Spinal cord (tissue), 10 donors: ENCODE measurements around the gene NACA. TPM values are rescaled to one million over a fixed set of nuclear protein-coding genes. Genes with fewer than 3 reads are reported as not detected.
"Not testable (repeated sequence)": the region's sequence is repeated elsewhere in the genome, so short reads cannot be mapped to it uniquely, and the experiment has no call there.

Experiments
- DNase-seq, 6 donors: peaks; one replicate each; pipeline versions ENCODE4 v3.0.0 to v3.0.0-alpha.2; 2013 to 2015; ENCODE audit warnings: low spot score in 6 of 6, low read depth in 4 of 6
- H3K27ac ChIP-seq: one replicate; pipeline ENCODE4 v1.5.1; 2013; ENCODE audit warnings: low read depth, low read length, control low read depth
- H3K27me3 ChIP-seq: one replicate; pipeline ENCODE4 v1.6.1; 2013; ENCODE audit warnings: low read length; ENCODE audit not compliant: control insufficient read depth, insufficient read depth
- H3K36me3 ChIP-seq: one replicate; pipeline ENCODE4 v1.6.1; 2013; ENCODE audit warnings: low read length; ENCODE audit not compliant: control insufficient read depth, insufficient read depth
- H3K4me1 ChIP-seq: one replicate; pipeline ENCODE4 v1.6.1; 2013; ENCODE audit warnings: low read length; ENCODE audit not compliant: control insufficient read depth, insufficient read depth
- H3K4me3 ChIP-seq: one replicate; pipeline ENCODE4 v1.5.1; 2013; ENCODE audit warnings: low read depth, low read length, control low read depth
- H3K9me3 ChIP-seq: one replicate; pipeline ENCODE4 v1.6.1; 2013; ENCODE audit warnings: low read length; ENCODE audit not compliant: control insufficient read depth, insufficient read depth
- WGBS: methylation state at CpG from one replicate; pipeline ENCODE4 v1.1.5; 2013; ENCODE audit warnings: missing lambda C conversion rate; ENCODE audit not compliant: insufficient coverage; 5-methylcytosine and 5-hydroxymethylcytosine counted together
- polyA plus RNA-seq, 2 donors: library from polyadenylated mRNA; unstranded; fragments of 120-200 nt; gene quantifications; one replicate each; pipeline ENCODE4 v1.2.1, GENCODE V29; 2013; ENCODE audit not compliant: insufficient read length in 2 of 2
- total RNA-seq, 2 donors: library from RNA; depleted of rRNA in 1 of 2; stranded (reverse); fragments of 120-200 nt in 1 of 2; fragments of >200 nt in 1 of 2; gene quantifications; one replicate each; pipeline versions ENCODE4 v1.2.3 to v1.2.4, GENCODE V29; 2013 to 2014
- donor health status: healthy.

The NACA gene
- total and polyA plus RNA-seq, 4 donors: 832 to 1,792 (median 1,325) TPM

- 100% methylated on average over 6 of the region's 11 CpGs for WGBS
- Histone ChIP-seq H3K4me1 (no peaks in the 10 kb centered on the region), H3K36me3 (peaks cover 20% of the 10 kb centered on the region), H3K27me3 (no peaks in the 10 kb centered on the region), H3K27ac (no peak overlapping the region), H3K4me3 (no peak overlapping the region), H3K9me3 (no peaks in the 10 kb centered on the region)
- DNase-seq: no peak
Measured at GRCh38 chr12:56728139-56728861, 3.2 kb upstream of the NACA start.

GRCh38 chr12:56726196-56726675 lies 1.1 kb upstream of the NACA start:
- not testable (repeated sequence) for H3K4me1 ChIP-seq, H3K27me3 ChIP-seq, H3K9me3 ChIP-seq, DNase-seq, H3K4me3 ChIP-seq
- Histone ChIP-seq H3K36me3 (peaks cover 22% of the 10 kb centered on the region), H3K27ac (peak overlapping the region; percentile 99)
- WGBS: 93% methylated on average over 15 of the region's 15 CpGs

- 40% methylated on average over 1 of the region's 7 CpGs for WGBS
- H3K4me3 ChIP-seq: peak overlapping the region; percentile 100
- peaks cover 13% of the 10 kb centered on the region for H3K4me1 ChIP-seq
- peak in 1 of 6 donors; percentile 9 for DNase-seq
- H3K27me3 ChIP-seq: no peaks in the 10 kb centered on the region
- H3K36me3 ChIP-seq: peaks cover 25% of the 10 kb centered on the region
- H3K9me3 ChIP-seq: no peaks in the 10 kb centered on the region
- peak overlapping the region; percentile 99 for H3K27ac ChIP-seq
Measured at GRCh38 chr12:56725723-56726102, 614 bp upstream of the NACA start.

GRCh38 chr12:56724701-56724971 lies 463 bp downstream of the NACA start:
- Histone ChIP-seq H3K4me1 (peaks cover 13% of the 10 kb centered on the region), H3K27ac (peak overlapping the region; percentile 99), H3K27me3 (no peaks in the 10 kb centered on the region), H3K36me3 (peaks cover 32% of the 10 kb centered on the region), H3K4me3 (peak overlapping the region; percentile 100), H3K9me3 (no peaks in the 10 kb centered on the region)
- 0% methylated on average over 4 of the region's 9 CpGs for WGBS
- DNase-seq: no peak

GRCh38 chr12:56723889-56724700 lies 1.0 kb downstream of the NACA start:
- H3K9me3 ChIP-seq: no peaks in the 10 kb centered on the region
- DNase-seq: peak in 3 of 6 donors; percentile 19 to 51 (median 50)
- H3K4me3 ChIP-seq: peak overlapping the region; percentile 100
- peaks cover 32% of the 10 kb centered on the region for H3K36me3 ChIP-seq
- H3K27ac ChIP-seq: peak overlapping the region; percentile 99
- WGBS: under 1% methylated on average over 9 of the region's 14 CpGs
- peaks cover 16% of the 10 kb centered on the region for H3K4me1 ChIP-seq
- H3K27me3 ChIP-seq: no peaks in the 10 kb centered on the region

GRCh38 chr12:56723352-56723751 lies 1.7 kb downstream of the NACA start:
- H3K27ac ChIP-seq: peak overlapping the region; percentile 99
- peak overlapping the region; percentile 100 for H3K4me3 ChIP-seq
- H3K4me1 ChIP-seq: peaks cover 17% of the 10 kb centered on the region
- DNase-seq: no peak
- H3K27me3 ChIP-seq: no peaks in the 10 kb centered on the region
- no CpG with 5 or more reads among the region's 3 CpGs for WGBS
- no peaks in the 10 kb centered on the region for H3K9me3 ChIP-seq
- H3K36me3 ChIP-seq: peaks cover 35% of the 10 kb centered on the region

GRCh38 chr12:56722832-56723231 lies 2.3 kb downstream of the NACA start:
- no CpG with 5 or more reads among the region's 4 CpGs for WGBS
- Histone ChIP-seq H3K4me3 (peak overlapping the region; percentile 3), H3K4me1 (peaks cover 17% of the 10 kb centered on the region), H3K36me3 (peaks cover 34% of the 10 kb centered on the region), H3K27ac (no peak overlapping the region), H3K9me3 (no peaks in the 10 kb centered on the region), H3K27me3 (no peaks in the 10 kb centered on the region)
- no peak for DNase-seq

- Histone ChIP-seq H3K4me1 (peaks cover 26% of the 10 kb centered on the region), H3K9me3 (no peaks in the 10 kb centered on the region), H3K36me3 (peaks cover 37% of the 10 kb centered on the region), H3K27ac (peak overlapping the region; percentile 17), H3K4me3 (no peak overlapping the region), H3K27me3 (no peaks in the 10 kb centered on the region)
- no CpG with 5 or more reads among the region's 2 CpGs for WGBS
- peak in 1 of 6 donors; percentile 35 for DNase-seq
Measured at GRCh38 chr12:56721721-56722120, 3.4 kb downstream of the NACA start.

GRCh38 chr12:56721216-56721615 lies 3.9 kb downstream of the NACA start:
- H3K4me1 ChIP-seq: peaks cover 29% of the 10 kb centered on the region
- peak overlapping the region; percentile 17 for H3K27ac ChIP-seq
- no peaks in the 10 kb centered on the region for H3K27me3 ChIP-seq
- no peaks in the 10 kb centered on the region for H3K9me3 ChIP-seq
- DNase-seq: no peak
- H3K36me3 ChIP-seq: peaks cover 42% of the 10 kb centered on the region
- no peak overlapping the region for H3K4me3 ChIP-seq
- 89% methylated on average over 1 of the region's 2 CpGs for WGBS
